ENCODE data around the gene PTGER3. TPM values are rescaled to one million over a fixed set of nuclear protein-coding genes. Genes with fewer than 3 reads are reported as not detected.
"Not testable (repeated sequence)": the region's sequence is repeated elsewhere in the genome, so short reads cannot be mapped to it uniquely, and the experiment has no call there.

Gene PTGER3
- total RNA-seq, 1 donor from 2014 or later, result 0.26 TPM

DNA sequence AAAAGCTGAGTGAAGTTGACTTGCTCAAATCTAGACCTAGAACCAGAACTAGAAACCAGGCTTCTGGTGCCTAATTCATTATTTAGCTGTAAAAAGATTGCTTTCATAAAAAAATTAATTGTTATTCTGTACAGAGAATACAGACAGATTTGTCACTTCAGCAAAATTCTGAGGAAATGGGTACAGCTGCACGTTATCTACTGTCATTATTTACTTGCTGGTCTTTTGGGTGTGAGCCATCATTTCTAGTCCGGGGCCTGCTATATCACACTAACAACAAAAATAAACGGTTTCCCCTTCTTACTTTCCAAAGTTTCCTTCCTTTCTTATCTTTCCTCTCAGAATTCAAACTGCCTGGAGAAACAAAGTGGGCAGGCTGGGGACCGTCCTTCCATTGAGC, 68.3 kb downstream of the PTGER3 start:
- Mint-ChIP-seq H3K27me3 (peaks cover 8% of the 10 kb centered on the region), H3K27ac (no peak overlapping the region), H3K36me3 (ENCODE audit: low read depth) (no peaks in the 10 kb centered on the region), H3K4me1 (no peaks in the 10 kb centered on the region), H3K9me3 (no peaks in the 10 kb centered on the region), H3K4me3 (no peak overlapping the region)
- intact Hi-C loops (cut with micrococcal nuclease), result no loop called here
- no peak for DNase-seq

DNA sequence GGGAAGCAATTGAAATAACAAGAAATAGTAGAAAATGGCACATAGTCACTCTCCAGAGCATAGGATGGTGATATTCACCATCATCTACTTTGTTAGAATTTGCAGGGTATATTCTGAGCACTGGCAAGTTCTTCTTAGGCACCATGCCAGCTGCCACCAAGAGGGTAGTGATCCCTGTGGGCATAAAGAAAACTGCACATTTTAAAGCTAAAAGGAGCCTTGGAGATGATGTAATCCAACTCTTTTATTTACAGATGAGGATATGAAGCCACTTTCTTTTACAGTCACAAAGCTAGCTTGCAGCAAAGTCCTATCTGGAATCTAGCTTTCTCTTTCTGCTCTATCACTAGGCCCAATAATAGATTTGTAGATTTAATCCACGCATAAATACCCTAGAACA, 69.0 kb downstream of the PTGER3 start:
- DNase-seq, result no peak
- intact Hi-C loops (cut with micrococcal nuclease), result no loop called here
- no peak overlapping the region for H3K4me3 Mint-ChIP-seq
- H3K9me3 Mint-ChIP-seq, result no peaks in the 10 kb centered on the region
- peaks cover 8% of the 10 kb centered on the region for H3K27me3 Mint-ChIP-seq
- no peaks in the 10 kb centered on the region for H3K4me1 Mint-ChIP-seq
- no peak overlapping the region for H3K27ac Mint-ChIP-seq
- H3K36me3 Mint-ChIP-seq (ENCODE audit: low read depth), result no peaks in the 10 kb centered on the region

DNA sequence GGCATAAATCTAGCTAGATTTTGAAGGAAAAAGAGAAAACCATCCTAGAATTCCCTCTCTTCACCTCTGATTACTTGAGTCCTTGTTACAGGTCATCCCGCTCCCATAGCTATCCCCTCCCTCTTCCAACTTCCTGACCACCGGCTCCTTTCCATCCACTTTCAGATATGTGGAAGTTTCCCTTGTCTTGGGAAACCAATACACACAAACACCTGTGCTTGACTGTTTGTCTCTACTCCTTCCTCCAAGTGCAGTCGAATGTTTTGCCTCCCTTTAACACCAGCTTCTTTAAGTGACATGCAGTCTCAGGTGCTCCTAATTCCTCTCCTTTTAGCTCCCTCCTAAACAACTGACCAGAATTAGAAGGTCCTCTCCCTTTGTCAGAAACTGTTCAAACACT, 70.0 kb downstream of the PTGER3 start:
- Mint-ChIP-seq H3K4me1 (no peaks in the 10 kb centered on the region), H3K9me3 (no peaks in the 10 kb centered on the region), H3K27ac (no peak overlapping the region), H3K36me3 (ENCODE audit: low read depth) (no peaks in the 10 kb centered on the region), H3K4me3 (no peak overlapping the region), H3K27me3 (peaks cover 8% of the 10 kb centered on the region)
- no peak for DNase-seq
- intact Hi-C loops (cut with micrococcal nuclease), result no loop called here

DNA sequence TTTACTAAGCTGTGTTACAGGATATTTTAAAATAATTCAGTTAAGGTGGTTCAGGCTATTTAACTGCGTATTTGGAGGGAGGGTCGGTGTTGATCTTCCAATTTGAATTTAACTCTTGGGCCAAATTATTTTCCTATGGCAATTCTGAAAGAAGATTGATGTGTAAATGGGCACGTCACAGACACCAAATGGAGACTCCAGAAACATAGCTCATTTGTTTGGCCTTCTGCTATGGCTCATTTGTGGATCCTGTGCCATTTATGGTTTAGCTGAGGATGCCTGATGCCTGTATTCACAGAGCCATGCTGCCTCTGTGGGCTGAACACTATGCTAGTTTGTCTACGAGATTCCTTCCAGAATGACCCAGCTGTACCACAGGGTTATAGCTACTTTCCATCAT, 70.6 kb downstream of the PTGER3 start:
- DNase-seq, result no peak
- no peaks in the 10 kb centered on the region for H3K4me1 Mint-ChIP-seq
- H3K36me3 Mint-ChIP-seq (ENCODE audit: low read depth), result no peaks in the 10 kb centered on the region
- H3K27me3 Mint-ChIP-seq, result peaks cover 8% of the 10 kb centered on the region
- H3K27ac Mint-ChIP-seq, result no peak overlapping the region
- intact Hi-C loops (cut with micrococcal nuclease), result no loop called here
- H3K9me3 Mint-ChIP-seq, result no peaks in the 10 kb centered on the region
- no peak overlapping the region for H3K4me3 Mint-ChIP-seq

DNA sequence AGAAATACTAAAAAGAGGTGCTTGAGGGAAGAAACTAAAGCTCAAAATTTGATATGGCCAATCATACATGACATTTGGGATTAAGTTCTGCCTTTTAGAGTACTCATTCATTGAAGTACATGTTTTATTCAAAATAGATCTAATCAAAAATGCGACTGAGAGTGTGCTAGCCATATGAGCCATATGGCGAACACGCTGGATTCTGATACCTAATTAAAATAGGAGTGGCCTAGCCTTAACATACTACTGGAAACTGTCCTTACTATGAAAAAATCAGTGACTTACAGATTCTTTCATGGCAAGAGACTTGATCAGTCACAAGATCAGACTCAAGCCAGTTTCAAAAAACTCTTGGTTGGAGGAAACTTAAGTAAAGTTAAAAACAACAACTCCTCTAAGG, 73.9 kb downstream of the PTGER3 start:
- Mint-ChIP-seq H3K4me3 (no peak overlapping the region), H3K27me3 (peaks cover 2% of the 10 kb centered on the region), H3K36me3 (ENCODE audit: low read depth) (no peaks in the 10 kb centered on the region), H3K4me1 (no peaks in the 10 kb centered on the region), H3K9me3 (no peaks in the 10 kb centered on the region), H3K27ac (no peak overlapping the region)
- intact Hi-C loops (cut with micrococcal nuclease), result no loop called here
- DNase-seq, result no peak

DNA sequence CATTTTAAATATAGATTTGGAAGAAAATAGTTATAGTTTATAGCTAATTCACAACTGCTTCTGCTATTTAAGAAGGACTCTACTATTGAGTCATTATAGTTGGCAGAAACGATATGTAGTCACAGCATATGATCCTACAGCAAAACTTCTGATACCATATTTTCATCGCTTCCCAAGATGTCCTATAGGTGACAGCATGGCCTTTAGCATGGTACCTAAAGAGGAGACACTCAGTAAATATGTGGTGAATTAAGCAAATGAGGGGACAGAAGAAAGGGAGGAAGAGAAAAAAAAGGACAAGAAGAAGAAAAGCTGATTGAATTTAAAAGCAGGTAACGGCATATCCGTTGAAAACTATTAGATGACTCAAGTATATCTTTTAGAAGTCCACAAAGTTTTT, 77.2 kb downstream of the PTGER3 start:
- no peaks in the 10 kb centered on the region for H3K27me3 Mint-ChIP-seq
- intact Hi-C loops (cut with micrococcal nuclease), result no loop called here
- H3K27ac Mint-ChIP-seq, result no peak overlapping the region
- DNase-seq, result no peak
- H3K36me3 Mint-ChIP-seq (ENCODE audit: low read depth), result no peaks in the 10 kb centered on the region
- H3K9me3 Mint-ChIP-seq, result no peaks in the 10 kb centered on the region
- no peak overlapping the region for H3K4me3 Mint-ChIP-seq
- H3K4me1 Mint-ChIP-seq, result no peaks in the 10 kb centered on the region

DNA sequence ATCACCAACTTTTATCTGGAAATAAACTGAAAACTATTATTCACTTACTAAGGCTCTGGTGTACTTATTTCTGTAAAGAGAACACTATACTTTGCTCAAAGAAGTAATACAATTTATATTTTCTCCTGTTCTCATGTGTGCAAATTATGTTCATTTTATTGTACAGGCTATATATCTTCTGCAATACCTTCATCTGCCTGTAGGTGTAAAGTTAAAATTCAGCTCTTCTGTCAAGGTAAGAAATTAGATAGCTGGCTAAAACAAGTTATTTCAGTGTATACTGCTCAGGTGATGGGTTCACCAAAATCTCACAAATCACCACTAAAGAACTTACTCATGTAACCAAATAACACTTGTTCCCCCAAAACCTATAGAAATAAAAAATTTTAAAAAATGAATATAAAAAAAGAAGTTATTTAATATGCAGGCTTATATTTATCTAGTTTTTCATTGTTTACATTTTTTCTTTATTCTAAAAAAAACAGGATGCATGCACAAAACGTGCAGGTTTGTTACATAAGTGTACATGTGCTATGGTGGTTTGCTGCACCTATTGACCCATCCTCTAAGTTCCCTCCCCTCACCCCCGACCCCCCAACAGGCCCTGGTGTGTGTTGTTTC, 81.5 kb downstream of the PTGER3 start:
- no peak overlapping the region for H3K27ac Mint-ChIP-seq
- DNase-seq, result no peak
- no peak overlapping the region for H3K4me3 Mint-ChIP-seq
- intact Hi-C loops (cut with micrococcal nuclease), result no loop called here
- H3K4me1 Mint-ChIP-seq, result no peaks in the 10 kb centered on the region
- no peaks in the 10 kb centered on the region for H3K9me3 Mint-ChIP-seq
- no peaks in the 10 kb centered on the region for H3K36me3 Mint-ChIP-seq (ENCODE audit: low read depth)
- no peaks in the 10 kb centered on the region for H3K27me3 Mint-ChIP-seq

DNA sequence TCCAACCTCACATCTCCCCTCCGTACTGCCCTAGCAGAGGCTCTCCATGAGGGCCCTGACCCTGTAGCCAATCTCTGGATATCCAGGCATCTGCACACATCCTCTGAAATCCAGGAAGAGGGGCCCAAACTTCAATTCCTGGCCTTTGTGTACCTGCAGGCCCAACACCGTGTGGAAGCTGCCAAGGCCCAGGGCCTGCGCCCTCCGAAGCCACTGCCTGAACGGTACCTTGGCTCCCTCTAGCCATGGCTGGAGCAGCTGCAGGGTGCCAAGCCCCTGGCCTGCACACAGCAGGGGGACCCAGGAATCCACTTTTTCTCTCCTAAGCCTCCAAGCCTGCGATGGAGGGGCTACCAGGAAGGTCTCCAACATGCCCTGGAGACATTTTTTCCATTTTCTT, 84.2 kb downstream of the PTGER3 start:
- DNase-seq, result no peak
- no peak overlapping the region for H3K4me3 Mint-ChIP-seq
- H3K27ac Mint-ChIP-seq, result no peak overlapping the region
- H3K9me3 Mint-ChIP-seq, result no peaks in the 10 kb centered on the region
- H3K4me1 Mint-ChIP-seq, result no peaks in the 10 kb centered on the region
- intact Hi-C loops (cut with micrococcal nuclease), result no loop called here
- H3K36me3 Mint-ChIP-seq (ENCODE audit: low read depth), result no peaks in the 10 kb centered on the region
- H3K27me3 Mint-ChIP-seq, result peaks cover 2% of the 10 kb centered on the region

DNA sequence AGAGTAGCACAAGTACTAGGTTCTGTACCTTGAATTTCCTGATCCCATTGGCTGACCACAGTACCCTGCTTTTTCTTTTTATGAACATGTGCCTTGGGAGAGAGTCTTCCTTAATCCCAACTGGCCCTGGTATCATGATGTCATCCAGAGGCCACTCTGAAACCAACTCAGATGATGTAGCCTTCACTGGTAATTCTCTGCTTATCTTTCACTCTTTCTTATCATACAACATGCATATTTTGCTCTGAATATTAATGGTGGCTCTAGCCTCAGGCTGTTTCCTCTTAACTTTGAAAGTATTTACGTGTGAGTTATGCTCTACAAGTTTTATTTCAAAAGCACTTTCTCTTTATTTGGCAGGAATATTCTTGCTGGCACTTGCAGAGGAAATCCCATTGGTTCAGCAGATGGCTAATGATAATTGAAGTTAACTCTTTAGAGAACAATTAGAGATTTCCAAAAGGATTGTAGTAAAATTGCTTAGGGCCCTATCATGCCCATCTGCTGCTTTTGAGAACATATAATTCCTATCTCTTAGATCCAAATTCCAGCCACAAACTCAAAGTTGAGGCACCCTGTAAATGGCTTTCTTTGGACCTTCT, 86.1 kb downstream of the PTGER3 start:
- Mint-ChIP-seq H3K36me3 (ENCODE audit: low read depth) (no peaks in the 10 kb centered on the region), H3K27ac (no peak overlapping the region), H3K4me1 (no peaks in the 10 kb centered on the region), H3K9me3 (no peaks in the 10 kb centered on the region), H3K27me3 (peaks cover 2% of the 10 kb centered on the region), H3K4me3 (no peak overlapping the region)
- DNase-seq, result no peak
- intact Hi-C loops (cut with micrococcal nuclease), result no loop called here

DNA sequence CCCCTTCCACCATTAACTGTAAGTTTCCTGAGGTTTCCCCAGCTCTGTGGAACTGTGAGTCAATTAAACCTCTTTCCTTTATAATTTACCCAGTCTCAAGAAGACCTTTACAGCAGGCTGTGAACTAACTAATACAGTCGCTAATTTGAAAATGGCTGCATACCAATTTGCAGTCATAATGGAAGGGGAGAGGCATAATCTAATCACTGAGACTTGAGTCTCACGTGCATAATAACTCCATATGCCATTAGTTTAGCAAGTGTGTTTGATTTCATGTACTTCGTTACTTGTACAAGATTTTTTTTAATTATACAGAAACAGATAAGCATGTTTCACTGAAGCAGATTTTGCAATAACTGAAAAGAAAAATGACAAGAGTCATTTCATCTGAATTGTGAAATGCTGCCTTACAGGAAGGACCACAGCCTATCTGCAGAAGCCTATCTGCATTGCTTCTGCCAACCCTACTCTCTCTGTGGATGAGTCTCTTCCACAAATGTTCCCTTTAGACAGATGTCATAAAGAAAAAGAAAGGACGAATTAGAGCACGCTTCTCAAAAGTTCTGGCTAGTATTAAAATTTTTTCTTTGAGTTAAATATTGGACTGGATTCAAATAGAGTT, 99.1 kb downstream of the PTGER3 start:
- peaks cover 4% of the 10 kb centered on the region for H3K9me3 Mint-ChIP-seq
- no peak overlapping the region for H3K27ac Mint-ChIP-seq
- no peaks in the 10 kb centered on the region for H3K36me3 Mint-ChIP-seq (ENCODE audit: low read depth)
- no peaks in the 10 kb centered on the region for H3K4me1 Mint-ChIP-seq
- H3K27me3 Mint-ChIP-seq, result no peaks in the 10 kb centered on the region
- no peak overlapping the region for H3K4me3 Mint-ChIP-seq
- intact Hi-C loops (cut with micrococcal nuclease), result no loop called here
- no peak for DNase-seq

DNA sequence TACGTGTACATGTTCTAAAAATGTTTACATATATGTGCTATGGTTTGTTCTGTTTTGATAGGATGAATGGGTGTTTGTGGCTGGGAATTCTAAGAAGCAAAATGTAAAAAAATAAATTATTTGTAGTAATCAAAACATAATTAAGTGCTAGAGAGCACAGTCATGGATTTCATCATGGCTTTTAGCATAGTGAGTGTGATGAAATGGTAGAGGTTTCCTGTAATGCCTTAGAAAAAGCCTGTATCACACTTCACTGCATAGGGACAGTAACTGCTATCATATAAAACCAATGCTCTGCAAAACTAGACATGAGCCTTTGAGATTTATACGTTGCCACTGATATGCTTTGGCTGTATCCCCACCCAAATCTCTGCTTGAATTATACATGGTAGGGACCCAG, 99.8 kb downstream of the PTGER3 start:
- no peak for DNase-seq
- Mint-ChIP-seq H3K36me3 (ENCODE audit: low read depth) (no peaks in the 10 kb centered on the region), H3K9me3 (peaks cover 4% of the 10 kb centered on the region), H3K4me3 (no peak overlapping the region), H3K27me3 (no peaks in the 10 kb centered on the region), H3K4me1 (no peaks in the 10 kb centered on the region), H3K27ac (no peak overlapping the region)
- intact Hi-C loops (cut with micrococcal nuclease), result no loop called here

DNA sequence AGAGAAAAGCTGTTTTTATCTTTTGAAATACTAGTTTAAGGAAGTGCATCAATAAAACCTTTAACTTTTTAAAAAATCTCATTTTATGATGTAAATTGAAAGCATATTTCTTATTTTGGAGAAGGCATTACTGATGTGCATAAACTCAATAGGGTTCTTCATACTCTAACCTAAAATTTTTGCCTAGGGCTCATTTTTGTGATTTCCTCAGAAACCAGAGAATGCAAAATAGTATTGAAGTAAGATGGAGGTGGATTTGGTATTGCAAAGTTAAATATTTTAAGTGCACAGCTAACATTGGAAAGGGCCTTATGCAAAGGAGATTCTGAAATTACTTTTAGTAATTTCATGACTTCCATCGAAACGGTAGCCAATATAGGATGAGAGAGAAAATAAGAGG, 101.9 kb downstream of the PTGER3 start:
- H3K27ac Mint-ChIP-seq, result no peak overlapping the region
- peaks cover 4% of the 10 kb centered on the region for H3K9me3 Mint-ChIP-seq
- H3K4me1 Mint-ChIP-seq, result no peaks in the 10 kb centered on the region
- no peaks in the 10 kb centered on the region for H3K27me3 Mint-ChIP-seq
- intact Hi-C loops (cut with micrococcal nuclease), result no loop called here
- no peak for DNase-seq
- no peak overlapping the region for H3K4me3 Mint-ChIP-seq
- H3K36me3 Mint-ChIP-seq (ENCODE audit: low read depth), result no peaks in the 10 kb centered on the region

DNA sequence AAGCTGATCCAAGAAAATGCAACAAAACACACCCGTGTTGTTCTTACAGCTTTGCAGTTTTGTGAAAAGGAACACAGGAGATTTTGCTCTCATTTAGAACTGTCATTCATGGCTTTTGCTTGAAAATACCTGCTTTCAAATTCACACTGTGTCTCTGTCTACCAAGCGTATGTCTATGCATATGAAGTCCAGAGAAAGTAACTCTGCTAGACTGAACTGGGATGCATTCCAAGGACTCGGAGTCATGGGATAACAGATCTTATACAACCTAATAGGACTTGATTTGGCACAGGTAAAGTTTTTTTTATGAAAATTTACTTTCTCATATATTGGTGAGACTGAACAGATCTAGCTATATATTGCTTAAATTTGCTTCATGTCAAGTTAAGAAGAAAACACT, 102.4 kb downstream of the PTGER3 start:
- Mint-ChIP-seq H3K27ac (no peak overlapping the region), H3K27me3 (no peaks in the 10 kb centered on the region), H3K36me3 (ENCODE audit: low read depth) (no peaks in the 10 kb centered on the region), H3K4me1 (no peaks in the 10 kb centered on the region), H3K4me3 (no peak overlapping the region), H3K9me3 (peaks cover 4% of the 10 kb centered on the region)
- intact Hi-C loops (cut with micrococcal nuclease), result no loop called here
- DNase-seq, result no peak

DNA sequence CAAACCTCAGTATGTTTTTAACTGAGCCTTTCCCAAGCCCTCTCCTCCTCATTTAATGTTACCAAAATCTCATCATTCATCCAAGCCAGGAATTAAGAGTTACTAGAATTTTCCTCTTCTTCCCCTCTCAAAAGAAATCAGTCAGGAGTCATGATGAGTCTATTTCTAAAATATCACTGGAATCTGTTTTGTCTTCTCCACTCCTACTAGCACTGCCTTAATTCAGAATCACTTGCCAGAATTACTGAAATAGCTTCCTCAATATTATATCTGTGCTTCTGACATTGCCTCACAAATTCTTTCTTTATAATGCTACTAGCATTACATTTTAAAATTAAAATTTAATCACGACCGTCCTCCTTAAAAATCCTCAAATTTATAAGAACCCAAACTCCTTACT, 106.1 kb downstream of the PTGER3 start:
- no peak overlapping the region for H3K4me3 Mint-ChIP-seq
- no peak overlapping the region for H3K27ac Mint-ChIP-seq
- H3K36me3 Mint-ChIP-seq (ENCODE audit: low read depth), result no peaks in the 10 kb centered on the region
- H3K4me1 Mint-ChIP-seq, result no peaks in the 10 kb centered on the region
- no peaks in the 10 kb centered on the region for H3K9me3 Mint-ChIP-seq
- intact Hi-C loops (cut with micrococcal nuclease), result no loop called here
- no peak for DNase-seq
- H3K27me3 Mint-ChIP-seq, result no peaks in the 10 kb centered on the region

DNA sequence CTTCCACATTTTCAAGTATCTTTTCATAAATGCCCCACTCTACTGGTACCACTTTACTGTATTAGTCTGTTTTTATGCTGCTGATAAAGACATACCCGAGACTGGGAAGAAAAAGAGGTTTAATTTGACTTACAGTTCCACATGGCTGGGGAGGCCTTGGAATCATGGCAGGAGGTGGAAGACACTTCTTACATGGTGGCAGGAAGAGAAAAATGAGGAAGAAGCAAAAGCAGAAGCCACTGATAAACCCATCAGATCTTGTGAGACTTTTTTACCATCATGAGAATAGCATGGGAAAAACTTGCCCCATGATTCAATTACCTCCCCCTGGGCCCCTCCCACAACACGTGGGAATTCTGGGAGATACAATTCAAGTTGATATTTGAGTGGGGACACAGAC, 107.2 kb downstream of the PTGER3 start:
- H3K36me3 Mint-ChIP-seq (ENCODE audit: low read depth); H3K4me1 Mint-ChIP-seq; H3K27me3 Mint-ChIP-seq; DNase-seq; H3K9me3 Mint-ChIP-seq; H3K27ac Mint-ChIP-seq; H3K4me3 Mint-ChIP-seq; intact Hi-C loops (cut with micrococcal nuclease): not testable (repeated sequence)
